Vagina (tissue), 2 donors: ENCODE results near the gene PDE2A. TPM values are rescaled to one million over a fixed set of nuclear protein-coding genes. Genes with fewer than 3 reads are reported as not detected.

Experiments
- microRNA counts, 2 donors: library from miRNA; unstranded; fragments of <30 nt; microRNA quantifications; one replicate each; lab custom pipeline; 2016 to 2017
- microRNA-seq: library from miRNA; unstranded; fragments of <30 nt; microRNA quantifications from one replicate; pipeline ENCODE4, GENCODE V29; 2017; ENCODE audit warnings: borderline number of aligned reads, borderline replicate concordance
- small RNA-seq: library from RNA; depleted of rRNA; stranded (forward); fragments of <200 nt; gene quantifications from one replicate; pipeline ENCODE3, GENCODE V24; 2016
- total RNA-seq: library from RNA; depleted of rRNA; stranded (reverse); fragments of >200 nt; gene quantifications from one replicate; pipeline ENCODE4 v1.2.3, GENCODE V29; 2016

Gene PDE2A
- total RNA-seq, 1 donor from 2014 or later: 57.0 TPM

MicroRNAs within 50 kb of the gene (microRNA counts, 767-probe panel; counts per million panel counts)
- microRNA hsa-miR-139-3p (lab: Ali Mortazavi, UCI): 4,974 to 5,863 counts per million in 2 donors
- 4,709 to 5,888 counts per million in 2 donors for microRNA hsa-miR-139-5p (lab: Ali Mortazavi, UCI)

Small RNAs within 50 kb of the gene (microRNA-seq; reads per million reads assigned to microRNA genes)
- gene MIR139: 4,096 reads per million, percentile 89 among the genes with 10 or more reads in this experiment

Small RNAs within 50 kb of the gene (small RNA-seq; reads per million reads assigned to genes)
- gene MIR139: 10.9 reads per million, percentile 93 among the genes with 10 or more reads in this experiment
- not detected for gene RNU7-105P

Other genes with a start within 250 kb of the PDE2A start
- 15.0 TPM for gene CLPB, start 239.9 kb downstream of the PDE2A start, total RNA-seq
- 59.2 TPM for gene ARAP1, start 78.0 kb upstream of the PDE2A start, total RNA-seq
- gene STARD10, start 119.6 kb upstream of the PDE2A start, total RNA-seq: 75.9 TPM
- gene ATG16L2, start 140.0 kb upstream of the PDE2A start, total RNA-seq: 32.2 TPM